Fibroblast of lung (primary cell): ENCODE results near the gene ITGAL.

Experiments
- CTCF ChIP-seq, 2 donors: IDR thresholded peaks in 1 of 2; conservative IDR thresholded peaks in 1 of 2; 1 replicate in 1 of 2; 2 replicates in 1 of 2; pipeline ENCODE4 v1.5.1; 2011 to 2012; ENCODE audit warnings: low read length in 2 of 2, control low read depth in 1 of 2, inconsistent platforms in 1 of 2, low read depth in 1 of 2, mild to moderate bottlenecking in 1 of 2
- EZH2 ChIP-seq: IDR thresholded peaks from 2 replicates; pipeline ENCODE4 v1.5.1; 2012; ENCODE audit warnings: low read length, control low read depth, mild to moderate bottlenecking; ENCODE audit errors: missing control alignments

- TF ChIP-seq CTCF (conservative IDR thresholded peaks at IDR 0.05 in 1 of 2, IDR thresholded peaks at IDR 0.05 in 1 of 2; ENCODE audit: low read depth in 1 of 2, low read length in 2 of 2) (no peak), EZH2 (no peak)
These were observed 33.7 kb upstream of the ITGAL start for GRCh38 chr16:30438835-30439234.
